GM18502 (cell line): ENCODE results near the gene FOXI1.

Source experiments
- ATAC-seq: cut with Tn5 transposase; IDR thresholded peaks from one replicate; pipeline ENCODE4 v1.9.1; 2021; ENCODE audit warnings: mild to moderate bottlenecking; ENCODE audit not compliant: unreplicated experiment, poor library complexity

FOXI1 gene

DNA sequence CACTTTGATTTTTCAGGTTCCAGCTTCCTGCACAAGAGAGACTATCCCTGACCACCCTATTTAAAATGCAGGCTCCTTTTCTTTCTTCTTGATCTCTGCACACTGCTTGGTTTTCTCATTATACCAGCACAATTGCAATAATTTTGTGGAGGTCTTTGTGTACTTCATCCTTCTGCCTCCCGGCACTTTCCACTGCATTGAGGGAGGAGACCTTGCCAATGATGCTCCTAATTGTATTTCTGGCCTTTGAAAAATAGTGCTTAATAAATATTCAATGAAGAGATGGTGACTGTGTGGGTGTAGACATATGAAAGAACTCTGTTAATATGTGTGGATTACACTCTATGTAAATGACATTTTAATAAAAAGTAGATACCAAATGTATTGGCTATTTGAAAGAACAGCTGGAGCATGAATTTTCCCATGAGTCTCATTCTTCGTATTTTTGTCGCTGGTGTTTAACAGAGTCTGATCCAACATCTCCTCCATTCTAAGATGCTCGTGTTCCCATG, 42.1 kb downstream of the FOXI1 start:
- no peak for ATAC-seq

DNA sequence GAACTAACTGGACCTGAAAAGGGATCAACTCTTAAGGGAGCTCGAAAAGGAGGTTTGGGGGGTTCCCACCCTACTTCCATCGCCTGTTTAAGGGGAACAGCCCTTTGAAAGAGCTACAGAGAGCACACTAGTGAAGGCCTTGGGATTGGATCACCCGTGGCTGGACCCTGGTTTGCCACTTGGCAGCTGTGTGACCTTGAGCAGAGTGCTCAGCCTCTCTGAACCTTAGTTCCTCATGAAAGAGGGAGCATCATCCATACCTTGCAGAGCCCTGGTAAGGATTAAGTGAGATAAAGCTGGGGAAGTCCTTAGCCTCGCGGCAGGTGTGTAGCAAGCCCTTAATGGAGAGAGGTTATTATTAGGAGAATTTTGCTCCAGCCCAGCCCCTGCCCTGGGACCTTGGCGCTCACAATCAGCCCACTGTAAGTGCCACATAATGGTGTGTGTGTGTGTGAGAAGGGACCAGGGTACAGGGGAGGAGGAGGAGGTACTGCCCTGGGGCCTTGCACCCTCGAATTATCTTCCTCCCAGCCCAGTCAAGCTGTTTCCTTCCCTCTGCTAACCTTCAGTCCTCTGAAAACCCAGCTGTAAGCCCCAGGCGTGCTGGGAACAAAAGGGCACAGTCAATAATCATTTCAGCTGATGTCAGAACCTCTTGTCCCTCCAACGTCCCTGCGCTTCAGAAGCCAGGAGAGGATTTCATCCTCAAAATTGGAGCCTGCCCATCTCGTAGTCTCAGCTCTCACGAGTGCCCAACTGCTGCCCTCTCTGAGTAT, 42.9 kb downstream of the FOXI1 start:
- no peak for ATAC-seq

DNA sequence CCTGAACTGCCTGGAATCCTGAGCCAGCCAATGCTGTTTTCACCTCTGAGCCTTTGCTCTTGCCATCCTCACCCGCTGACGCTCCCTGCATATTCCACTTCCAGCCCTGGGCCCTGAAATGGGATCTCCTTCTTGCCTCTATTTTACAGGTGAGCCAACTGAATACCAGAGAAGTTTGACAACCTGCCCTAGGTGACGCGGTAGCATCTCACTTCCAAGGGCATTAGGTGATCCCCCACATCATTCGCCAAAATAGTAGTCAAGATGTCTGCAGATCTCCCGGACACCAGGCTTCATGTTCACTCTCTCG, 43.5 kb downstream of the FOXI1 start:
- no peak for ATAC-seq

DNA sequence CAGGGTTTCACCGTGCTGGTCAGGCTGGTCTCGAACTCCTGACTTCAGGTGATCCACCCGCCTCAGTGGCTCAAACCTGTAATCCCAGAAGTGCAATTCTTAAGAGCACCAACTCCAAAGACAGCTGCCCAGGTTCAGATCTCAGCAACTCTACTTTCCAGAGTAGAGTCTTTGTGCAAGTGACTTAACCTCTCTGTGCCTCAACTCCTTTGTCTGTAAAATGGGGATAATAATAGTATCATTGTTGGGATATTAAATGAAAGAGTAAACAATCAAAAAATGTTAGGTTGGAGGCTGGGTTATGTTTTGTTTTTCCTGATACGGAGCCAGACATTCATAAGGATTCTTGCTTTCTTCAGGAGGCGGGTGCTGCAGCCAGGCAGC, 45.0 kb downstream of the FOXI1 start:
- no peak for ATAC-seq

DNA sequence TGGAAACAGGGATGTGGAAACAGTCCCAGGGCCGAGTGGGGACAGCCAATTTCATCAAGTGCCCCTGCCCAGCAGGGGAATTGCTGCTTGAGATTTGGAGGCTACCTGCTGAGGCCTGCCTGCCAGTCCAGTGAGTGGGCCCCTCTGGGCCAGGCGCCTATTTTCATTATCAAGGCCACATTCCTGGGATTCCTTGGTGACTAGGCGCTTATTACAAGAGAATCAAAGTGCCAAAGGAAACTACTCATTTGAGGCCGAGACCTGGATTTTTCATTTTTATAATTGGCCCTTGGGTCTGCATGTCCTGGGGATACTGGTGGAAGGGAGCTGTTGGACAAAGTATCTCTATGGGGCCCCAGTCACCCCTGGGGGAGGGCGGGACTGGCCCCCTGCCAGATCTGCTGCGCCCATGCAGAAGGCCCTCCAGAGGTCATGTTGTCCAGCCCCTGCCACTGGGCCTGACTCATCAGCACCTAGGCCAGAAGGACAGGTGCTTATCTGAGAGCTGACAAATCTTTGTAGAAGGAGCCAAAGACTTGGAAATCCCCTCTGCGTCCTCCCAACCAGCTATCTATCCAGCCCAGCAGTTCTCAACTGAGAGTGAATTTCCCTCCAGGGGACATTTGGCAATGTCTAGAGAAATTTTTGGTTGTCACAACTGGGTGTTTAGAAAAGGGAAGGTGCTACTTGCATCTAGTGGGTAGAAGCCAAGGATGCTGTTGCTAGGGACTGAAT, 45.6 kb downstream of the FOXI1 start:
- ATAC-seq, result peak; percentile 62

DNA sequence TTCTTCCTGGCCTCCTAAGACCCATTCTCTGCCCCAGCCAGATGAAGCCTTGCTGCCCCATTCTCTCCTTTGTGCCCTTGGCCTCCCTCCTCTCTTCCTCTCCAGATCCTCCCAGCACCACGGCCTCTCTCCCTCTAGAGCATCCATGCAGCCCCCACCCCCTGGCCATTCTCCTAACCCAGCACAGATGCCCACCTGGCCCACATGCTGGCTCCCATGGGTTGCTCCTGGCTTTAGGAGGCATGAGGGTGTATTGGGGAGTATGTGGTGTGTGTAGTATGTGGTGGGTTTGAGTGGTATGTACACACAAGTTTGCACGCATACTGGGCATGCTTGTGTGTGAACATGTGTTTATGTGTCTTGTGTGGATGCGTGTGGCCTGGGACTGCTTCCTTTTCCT, 47.1 kb downstream of the FOXI1 start:
- ATAC-seq, result no peak

DNA sequence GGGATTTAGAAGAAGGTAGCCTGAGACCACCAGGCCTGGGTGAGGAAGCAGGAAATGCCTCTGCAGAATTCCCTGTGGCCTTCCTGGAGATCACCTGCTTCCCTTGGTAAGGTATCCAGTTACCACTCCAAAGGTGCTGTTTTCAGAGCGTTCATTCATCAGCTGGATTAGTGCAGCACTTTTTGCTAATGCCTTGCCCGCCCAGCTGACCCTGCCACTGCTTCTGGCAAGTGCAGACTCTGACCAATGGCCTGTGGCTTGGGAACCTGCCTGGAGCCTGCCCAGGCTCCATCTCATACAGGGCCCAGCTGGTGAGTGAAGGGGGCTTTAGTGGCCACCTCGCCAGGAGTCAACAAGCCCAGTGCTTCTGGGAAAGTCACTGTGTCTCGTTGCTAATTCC, 48.6 kb downstream of the FOXI1 start:
- peak; percentile 17 for ATAC-seq

DNA sequence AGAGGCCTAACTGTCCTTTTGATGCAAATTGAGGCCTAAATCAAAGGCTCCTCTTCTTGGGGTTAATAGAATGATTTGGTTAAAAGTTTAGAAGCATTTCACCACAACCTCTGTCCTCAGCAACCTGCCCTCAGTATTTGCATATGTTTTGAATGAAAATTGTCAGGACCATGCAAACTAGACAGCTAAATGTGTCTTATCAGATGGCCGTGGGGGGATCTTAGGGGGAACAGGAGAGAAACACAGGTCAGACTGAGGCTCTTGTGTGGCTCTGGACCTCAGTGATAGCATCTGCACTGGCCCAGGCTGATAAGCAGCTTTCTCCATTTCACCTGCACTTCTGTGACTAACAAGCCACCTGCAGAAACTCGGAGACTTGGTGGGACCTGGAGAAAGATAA, 49.0 kb downstream of the FOXI1 start:
- peak; percentile 69 for ATAC-seq

DNA sequence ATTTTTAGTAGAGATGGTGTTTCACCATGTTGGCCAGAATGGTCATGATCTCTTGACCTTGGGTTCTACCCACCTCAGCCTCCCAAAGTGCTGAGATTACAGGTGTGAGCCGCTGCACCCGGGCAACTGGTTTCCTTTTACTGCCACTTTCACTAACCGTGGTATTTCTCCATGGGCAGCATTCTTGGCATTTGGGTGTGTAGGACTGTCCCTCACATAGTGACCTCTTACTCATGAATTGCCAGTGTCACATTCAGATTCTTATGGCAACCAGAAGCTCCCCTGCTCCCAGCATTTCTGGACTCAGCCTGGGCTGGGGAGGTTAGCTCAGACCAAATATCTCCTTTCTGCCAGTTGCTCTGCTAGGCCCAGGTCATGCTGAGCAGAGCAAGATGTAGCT, 50.1 kb downstream of the FOXI1 start:
- no peak for ATAC-seq

DNA sequence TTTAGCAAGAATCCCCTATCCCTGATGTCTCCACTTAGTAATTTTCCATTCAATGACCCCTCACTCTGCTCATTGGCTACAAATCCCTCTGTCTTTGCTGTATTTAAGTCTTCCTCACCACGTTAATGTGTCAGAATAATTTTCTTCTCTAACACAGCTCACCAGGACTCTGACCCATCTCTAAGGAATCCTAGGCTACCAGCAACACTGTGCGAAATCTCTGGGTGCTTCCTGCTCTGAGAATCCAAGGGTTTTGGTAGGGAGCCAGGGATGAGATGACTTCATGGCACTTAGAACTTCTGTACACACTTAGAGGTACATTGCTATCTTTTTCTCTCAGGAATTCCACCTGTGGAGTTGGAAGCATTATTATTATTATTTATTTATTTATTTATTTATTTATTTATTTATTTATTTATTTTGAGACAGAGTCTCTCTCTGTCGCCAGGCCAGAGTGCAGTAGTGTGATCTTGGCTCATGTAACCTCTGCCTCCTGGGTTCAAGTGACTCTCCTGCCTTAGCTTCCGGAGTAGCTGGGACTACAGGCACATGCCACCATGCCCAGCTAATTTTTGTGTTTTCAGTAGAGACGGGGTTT, 53.5 kb downstream of the FOXI1 start:
- ATAC-seq, result no peak
